HG02973 (cell line): ENCODE data around the gene PCDHGA12.
"Not testable (repeated sequence)": the region's sequence is repeated elsewhere in the genome, so short reads cannot be mapped to it uniquely, and the experiment has no call there.

Experiments
- ATAC-seq: cut with Tn5 transposase; IDR thresholded peaks from one replicate; pipeline ENCODE4 v1.9.1; 2021; ENCODE audit warnings: moderate library complexity; ENCODE audit not compliant: unreplicated experiment

Gene PCDHGA12

GRCh38 chr5:141430332-141431113 lies at the start of gene PCDHGA12:
TSS of gene PCDHGA12 (plus strand) at chr5:141430507. CDS start at chr5:141430760, 253 bp downstream.
- peak; percentile 86 for ATAC-seq

GRCh38 chr5:141382469-141383294 lies 47.6 kb upstream of the PCDHGA12 start, which contains the start of gene PCDHGA7:
TSS of gene PCDHGA7 (plus strand) at chr5:141382742. CDS start at chr5:141382900, 158 bp downstream.
- ATAC-seq: peak; percentile 69

DNA sequence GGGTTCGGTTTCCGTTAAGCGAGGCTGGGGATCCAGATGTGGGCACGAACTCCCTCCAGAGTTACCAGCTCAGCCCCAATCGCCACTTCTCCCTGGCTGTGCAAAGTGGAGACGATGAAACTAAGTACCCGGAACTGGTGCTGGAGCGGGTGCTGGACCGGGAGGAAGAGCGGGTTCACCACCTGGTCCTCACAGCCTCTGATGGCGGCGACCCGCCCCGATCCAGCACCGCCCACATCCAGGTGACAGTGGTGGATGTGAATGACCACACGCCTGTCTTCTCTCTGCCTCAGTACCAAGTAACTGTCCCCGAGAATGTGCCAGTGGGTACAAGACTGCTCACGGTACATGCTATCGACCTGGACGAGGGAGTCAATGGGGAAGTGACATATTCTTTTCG lies 47.0 kb upstream of the PCDHGA12 start:
- ATAC-seq: no peak

- no peak for ATAC-seq
These were observed 45.6 kb upstream of the PCDHGA12 start for GRCh38 chr5:141384471-141385267.

- peak; percentile 89 for ATAC-seq
These were observed 42.6 kb upstream of the PCDHGA12 start, which contains the start of gene PCDHGB4 for GRCh38 chr5:141387557-141388311. TSS of gene PCDHGB4 (plus strand) at chr5:141387698. CDS start at chr5:141387885, 187 bp downstream.

GRCh38 chr5:141388661-141389060 lies 41.6 kb upstream of the PCDHGA12 start:
- ATAC-seq: no peak

DNA sequence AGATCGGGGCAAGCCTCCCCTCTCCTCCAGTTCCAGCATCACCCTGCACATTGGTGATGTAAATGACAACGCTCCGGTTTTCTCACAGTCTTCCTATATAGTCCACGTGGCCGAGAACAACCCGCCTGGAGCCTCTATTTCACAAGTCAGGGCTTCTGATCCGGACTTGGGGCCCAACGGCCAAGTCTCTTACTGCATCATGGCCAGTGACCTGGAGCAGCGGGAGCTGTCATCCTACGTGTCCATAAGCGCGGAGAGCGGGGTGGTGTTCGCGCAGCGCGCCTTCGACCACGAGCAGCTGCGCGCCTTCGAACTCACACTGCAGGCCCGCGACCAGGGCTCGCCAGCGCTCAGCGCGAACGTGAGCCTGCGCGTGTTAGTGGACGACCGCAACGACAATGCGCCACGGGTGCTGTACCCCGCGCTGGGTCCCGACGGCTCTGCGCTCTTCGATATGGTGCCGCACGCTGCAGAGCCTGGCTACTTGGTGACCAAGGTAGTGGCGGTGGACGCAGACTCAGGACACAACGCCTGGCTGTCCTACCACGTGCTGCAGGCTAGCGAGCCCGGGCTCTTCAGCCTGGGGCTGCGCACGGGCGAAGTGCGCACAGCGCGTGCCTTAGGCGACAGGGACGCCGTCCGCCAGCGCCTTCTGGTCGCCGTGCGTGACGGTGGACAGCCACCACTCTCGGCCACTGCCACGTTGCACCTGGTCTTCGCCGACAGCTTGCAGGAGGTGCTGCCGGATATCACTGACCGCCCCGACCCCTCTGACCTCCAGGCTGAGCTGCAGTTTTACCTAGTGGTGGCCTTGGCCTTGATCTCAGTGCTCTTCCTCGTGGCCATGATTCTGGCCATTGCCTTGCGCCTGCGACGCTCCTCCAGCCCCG lies 40.9 kb upstream of the PCDHGA12 start:
- no peak for ATAC-seq

GRCh38 chr5:141392429-141393198 lies 37.7 kb upstream of the PCDHGA12 start, which contains the start of gene PCDHGA8:
TSS of gene PCDHGA8 (plus strand) at chr5:141392633. CDS start at chr5:141392814, 181 bp downstream.
- ATAC-seq: no peak

GRCh38 chr5:141393267-141393666 lies 37.0 kb upstream of the PCDHGA12 start:
- no peak for ATAC-seq

GRCh38 chr5:141394401-141395187 lies 35.7 kb upstream of the PCDHGA12 start:
- ATAC-seq: not testable (repeated sequence)

DNA sequence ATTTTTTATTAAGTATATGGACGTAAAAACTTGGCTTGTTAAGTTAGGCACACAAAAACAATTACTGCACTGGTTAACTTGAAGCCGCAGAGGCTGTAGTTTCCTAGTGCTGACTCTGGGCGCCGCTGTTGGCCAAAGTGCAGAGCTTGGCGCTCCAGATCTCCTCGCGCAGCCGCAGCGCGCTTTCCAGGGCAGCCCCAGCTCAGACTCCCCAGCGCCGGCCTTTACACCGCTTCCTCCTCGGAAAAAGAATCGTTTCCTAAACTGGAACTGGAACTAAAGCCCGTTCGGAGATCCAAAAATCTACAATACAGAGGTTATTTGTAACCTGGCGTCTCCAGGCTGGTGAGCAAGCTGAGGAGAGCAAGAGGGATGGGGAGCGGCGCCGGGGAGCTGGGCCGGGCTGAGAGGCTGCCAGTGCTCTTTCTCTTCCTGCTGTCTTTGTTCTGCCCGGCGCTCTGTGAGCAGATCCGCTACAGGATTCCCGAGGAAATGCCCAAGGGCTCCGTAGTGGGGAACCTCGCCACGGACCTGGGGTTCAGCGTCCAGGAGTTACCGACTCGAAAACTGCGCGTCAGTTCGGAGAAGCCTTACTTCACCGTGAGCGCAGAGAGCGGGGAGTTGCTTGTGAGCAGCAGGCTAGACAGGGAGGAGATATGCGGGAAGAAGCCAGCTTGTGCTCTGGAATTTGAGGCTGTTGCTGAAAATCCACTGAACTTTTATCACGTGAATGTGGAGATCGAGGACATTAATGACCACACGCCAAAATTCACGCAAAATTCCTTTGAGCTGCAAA lies 32.4 kb upstream of the PCDHGA12 start, which contains the start of gene PCDHGB5:
Gene PCDHGB5 (plus strand): TSS at position 192 of the 796 bp plus-strand sequence. CDS start 181 bp downstream, at position 373.
- peak; percentile 99 for ATAC-seq

DNA sequence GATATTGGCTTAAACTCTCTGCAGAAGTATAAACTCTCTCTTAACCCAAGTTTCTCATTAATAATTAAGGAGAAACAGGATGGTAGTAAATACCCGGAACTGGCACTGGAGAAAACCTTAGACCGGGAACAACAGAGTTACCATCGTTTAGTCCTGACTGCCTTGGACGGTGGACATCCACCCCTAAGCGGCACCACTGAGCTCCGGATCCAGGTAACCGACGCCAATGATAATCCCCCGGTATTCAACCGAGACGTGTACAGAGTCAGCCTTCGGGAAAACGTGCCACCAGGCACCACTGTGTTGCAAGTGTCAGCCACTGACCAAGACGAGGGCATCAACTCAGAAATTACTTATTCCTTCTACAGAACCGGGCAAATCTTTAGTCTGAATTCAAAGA lies 31.7 kb upstream of the PCDHGA12 start:
- no peak for ATAC-seq

DNA sequence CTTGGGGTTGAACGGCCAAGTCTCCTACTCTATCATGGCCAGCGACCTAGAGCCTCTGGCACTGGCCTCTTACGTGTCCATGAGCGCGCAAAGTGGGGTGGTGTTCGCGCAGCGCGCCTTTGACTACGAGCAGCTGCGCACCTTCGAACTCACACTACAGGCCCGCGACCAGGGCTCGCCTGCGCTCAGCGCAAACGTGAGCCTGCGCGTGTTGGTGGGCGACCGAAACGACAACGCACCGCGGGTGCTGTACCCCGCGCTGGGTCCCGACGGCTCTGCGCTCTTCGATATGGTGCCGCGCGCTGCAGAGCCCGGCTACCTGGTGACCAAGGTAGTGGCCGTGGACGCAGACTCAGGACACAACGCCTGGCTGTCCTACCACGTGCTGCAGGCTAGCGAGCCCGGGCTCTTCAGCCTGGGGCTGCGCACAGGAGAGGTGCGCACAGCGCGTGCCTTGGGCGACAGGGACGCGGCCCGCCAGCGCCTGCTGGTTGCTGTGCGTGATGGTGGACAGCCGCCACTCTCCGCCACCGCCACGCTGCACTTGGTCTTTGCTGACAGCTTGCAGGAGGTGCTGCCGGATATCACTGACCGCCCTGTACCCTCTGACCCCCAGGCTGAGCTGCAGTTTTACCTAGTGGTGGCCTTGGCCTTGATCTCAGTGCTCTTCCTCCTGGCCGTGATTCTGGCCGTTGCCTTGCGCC lies 30.6 kb upstream of the PCDHGA12 start:
- no peak for ATAC-seq

- no peak for ATAC-seq
These were observed 27.6 kb upstream of the PCDHGA12 start, which contains the start of gene PCDHGA9 for GRCh38 chr5:141402553-141403243. TSS of gene PCDHGA9 (plus strand) at chr5:141402778. CDS start at chr5:141402953, 175 bp downstream.

DNA sequence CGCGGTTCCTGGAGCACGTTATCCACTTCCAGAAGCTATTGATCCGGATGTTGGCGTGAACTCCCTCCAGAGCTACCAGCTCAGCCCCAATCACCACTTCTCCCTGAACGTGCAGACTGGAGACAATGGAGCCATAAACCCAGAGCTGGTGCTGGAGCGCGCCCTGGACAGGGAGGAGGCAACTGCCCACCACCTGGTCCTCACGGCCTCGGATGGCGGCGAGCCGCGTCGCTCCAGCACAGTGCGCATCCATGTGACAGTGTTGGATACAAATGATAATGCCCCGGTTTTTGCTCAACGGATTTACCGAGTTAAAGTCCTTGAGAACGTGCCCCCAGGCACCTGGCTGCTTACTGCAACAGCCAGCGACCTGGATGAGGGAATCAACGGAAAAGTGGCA lies 26.9 kb upstream of the PCDHGA12 start:
- no peak for ATAC-seq
